ENCODE results near the gene SORCS2.

- TF ChIP-seq POLR2A (IDR thresholded peaks at IDR 0.05; ENCODE audit: low read length) (no peak), GATA1 (IDR thresholded peaks at IDR 0.05; ENCODE audit: low read depth, low read length) (no peak)
These were observed 403.7 kb downstream of the SORCS2 start for GRCh38 chr4:7595934-7596461.
